DMS79 treated with DMSO at 0.1 percent for 48 hours (cell line): ENCODE results near the gene CENPS.
"Not testable (repeated sequence)": the region's sequence is repeated elsewhere in the genome, so short reads cannot be mapped to it uniquely, and the experiment has no call there.

Source experiments
- DNase-seq: peaks from one replicate; lab custom pipeline; 2025; lab: John Stamatoyannopoulos, UW

The CENPS gene

DNA sequence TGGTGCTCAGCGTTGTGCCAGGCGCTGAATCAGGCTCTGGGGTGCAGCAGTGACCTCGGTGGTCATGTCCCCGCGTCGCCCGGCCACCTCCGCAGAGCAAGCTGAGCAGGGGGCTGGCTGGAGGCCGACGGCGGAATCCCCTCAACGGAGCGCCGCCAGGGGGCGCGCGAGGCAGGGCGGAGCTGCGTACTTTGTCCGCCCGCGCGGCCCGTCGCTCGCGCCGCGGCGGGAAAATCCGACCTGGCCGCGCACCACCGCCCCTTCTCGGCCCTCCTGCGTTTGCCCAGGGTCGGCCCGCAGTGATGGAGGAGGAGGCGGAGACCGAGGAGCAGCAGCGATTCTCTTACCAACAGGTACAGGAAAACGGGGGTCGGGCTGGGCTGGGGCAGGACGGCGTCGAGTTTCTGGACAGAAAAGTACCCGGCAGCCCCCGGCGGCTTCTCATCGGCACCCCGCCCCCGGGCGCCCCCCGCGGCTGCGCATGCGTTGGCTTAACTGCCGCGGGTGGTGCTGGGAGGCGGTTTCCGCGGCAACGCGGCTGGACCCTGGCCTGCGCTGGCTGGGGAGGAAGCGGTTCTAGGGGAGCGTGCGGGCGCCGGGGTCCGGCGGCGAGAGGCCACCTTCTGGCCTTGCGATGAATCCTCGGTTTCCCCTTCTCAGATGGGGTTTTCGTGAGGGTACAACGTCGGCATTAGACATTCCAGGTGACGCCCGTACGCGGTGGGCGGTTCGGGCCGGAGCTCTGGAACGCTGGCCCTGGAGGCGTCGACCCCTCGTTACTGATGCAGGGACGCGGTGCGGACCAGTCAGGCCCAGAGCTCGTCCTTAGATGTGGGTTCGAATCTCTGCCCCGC lies at the start of gene CENPS:
Gene CENPS (plus strand): TSS at position 218 of the 854 bp plus-strand sequence. CDS start 85 bp downstream, at position 303.
- peak; percentile 87 for DNase-seq

DNA sequence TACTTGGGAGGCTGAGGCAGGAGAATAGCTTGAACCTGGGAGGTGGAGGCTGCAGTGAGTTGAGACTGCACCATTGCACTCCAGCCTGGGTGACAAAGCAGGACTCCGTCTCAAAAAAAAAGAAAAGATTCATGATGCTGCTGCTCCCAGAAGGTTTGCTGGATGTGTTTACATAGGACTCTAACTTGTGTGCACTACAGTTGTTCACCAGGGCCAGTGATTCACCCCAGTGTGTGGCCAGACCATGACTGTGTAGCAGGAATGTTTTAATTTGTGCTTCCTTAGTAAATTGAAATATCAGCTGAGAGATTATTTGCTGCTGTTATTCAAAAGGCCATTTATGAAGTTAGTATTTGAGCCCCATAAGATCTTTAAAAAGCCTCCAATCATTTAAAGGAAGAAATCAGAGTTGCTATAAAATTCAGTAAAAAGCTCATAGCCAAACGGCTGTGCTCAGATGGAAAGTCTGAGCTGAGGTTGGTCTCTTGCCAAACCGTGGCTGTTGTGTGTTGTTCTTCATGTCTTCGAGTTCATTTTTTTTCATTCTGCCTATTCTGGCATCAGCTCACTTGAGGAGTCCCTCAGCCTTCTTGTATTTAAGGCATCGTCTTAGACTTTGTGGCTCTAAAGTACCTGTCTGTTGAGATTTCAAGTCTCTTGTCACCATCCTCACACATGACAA lies 49.5 kb upstream of the CENPS start:
- no peak for DNase-seq

DNA sequence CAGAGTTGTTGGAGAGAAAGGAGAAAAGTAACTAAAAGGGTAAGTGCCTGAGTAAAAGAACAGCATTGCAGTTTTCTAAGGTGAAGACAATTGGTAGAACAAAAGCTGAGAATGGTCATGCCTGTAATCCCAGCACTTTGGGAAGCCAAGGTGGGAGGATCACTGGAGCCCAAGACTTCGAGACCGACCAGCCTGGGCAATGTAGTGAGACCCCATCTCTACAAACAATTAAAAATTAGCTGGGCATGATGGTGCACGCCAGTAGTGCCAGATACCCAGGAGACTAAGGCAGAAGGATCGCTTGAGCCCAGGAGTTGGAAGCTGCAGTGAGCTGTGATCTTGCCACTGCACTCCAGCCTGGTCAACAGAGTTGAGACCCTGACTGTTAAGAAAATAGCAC lies 46.6 kb upstream of the CENPS start:
- DNase-seq = no peak

DNA sequence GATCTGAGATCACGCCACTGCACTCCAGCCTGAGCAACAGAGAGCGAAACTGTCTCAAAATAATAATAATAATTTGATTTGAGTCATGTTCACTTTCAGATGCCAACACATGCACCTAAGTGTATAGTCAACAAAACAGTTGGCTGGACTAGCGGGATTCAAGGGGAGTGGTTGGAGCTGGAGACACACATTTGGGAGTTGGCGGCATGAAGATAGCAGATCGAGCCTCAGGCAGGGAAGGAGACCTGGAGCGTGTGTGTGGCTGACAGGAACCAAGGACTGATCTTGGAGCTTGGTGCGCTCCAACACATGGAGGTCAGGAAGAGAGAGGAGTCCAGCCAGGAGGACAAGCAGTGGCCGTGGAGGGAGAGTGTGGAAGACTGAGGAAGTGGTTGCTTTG lies 46.0 kb upstream of the CENPS start:
- no peak for DNase-seq

DNA sequence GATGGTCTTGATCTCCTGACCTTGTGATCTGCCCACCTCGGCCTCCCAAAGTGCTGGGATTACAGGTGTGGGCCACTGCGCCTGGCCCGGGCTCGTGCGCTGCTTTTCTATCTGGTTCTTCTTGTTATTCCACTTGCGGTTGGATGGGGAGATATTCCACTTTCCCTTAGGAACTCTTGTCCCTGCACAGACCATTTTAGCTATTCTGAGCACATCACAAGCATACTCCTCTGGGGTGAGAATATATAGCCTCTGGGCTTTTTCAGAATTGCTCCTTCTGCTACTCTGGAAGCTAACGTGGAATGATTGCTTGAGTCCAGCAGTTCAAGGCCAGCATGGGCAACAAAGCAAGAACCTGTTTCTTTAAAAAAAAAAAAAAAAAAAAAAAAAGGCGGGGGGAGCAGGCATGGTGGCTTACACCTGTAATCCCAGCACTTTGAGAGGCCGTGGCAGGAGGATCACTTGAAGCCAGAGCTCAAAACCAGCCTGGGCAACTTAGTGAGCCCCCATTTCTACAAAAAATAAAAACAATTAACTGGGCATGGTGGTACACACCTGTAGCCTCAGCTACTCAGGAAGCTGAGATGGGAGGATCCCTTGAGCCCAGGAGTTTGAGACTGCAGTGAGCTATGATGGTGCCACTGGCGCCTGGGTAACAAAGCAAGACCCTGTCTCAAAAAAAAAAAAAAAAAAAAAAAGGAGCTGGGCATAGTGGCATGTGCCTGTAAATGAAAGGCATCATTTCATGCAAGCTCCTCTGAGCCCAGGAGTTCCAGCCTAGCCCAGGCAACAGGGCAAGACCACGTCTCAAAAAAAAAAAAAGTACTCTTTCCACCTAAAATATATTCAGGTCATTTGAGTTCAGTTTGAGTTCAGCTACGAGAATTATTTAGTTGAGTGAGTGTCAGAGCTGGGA lies 43.2 kb upstream of the CENPS start:
- DNase-seq = no peak

DNA sequence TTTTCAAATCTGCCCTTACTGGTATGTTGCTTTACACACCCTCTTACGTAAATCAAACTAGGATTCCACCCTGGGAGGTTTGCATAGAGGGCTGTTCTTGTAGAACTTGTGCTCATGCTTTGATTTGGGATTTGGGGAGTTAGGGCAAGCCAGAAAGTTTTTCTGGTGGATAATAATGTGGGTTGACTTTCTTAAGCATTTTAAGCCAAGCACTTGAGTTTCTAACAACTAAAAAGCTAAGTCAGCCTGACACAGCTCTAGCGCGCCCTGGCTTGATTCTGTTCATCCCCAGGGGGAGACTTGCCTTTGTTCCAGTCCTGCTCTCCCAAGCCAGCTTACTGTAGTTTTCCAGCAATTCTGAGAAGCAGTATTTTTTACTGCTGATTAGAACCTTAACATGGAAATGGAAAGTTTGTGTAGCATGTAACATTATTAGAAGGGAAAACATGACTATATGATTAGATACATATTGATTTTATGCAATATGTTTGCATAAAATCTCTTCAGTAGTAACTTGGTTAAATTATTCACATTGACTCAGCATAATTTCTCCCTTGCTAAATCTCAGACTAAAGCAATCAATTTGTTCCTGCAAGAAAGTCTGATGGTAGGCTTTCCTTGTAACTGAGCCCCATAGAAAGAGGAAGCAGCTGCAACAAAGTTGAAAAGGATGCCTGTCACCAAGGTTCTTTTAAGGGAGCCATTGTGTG lies 42.4 kb upstream of the CENPS start:
- no peak for DNase-seq

DNA sequence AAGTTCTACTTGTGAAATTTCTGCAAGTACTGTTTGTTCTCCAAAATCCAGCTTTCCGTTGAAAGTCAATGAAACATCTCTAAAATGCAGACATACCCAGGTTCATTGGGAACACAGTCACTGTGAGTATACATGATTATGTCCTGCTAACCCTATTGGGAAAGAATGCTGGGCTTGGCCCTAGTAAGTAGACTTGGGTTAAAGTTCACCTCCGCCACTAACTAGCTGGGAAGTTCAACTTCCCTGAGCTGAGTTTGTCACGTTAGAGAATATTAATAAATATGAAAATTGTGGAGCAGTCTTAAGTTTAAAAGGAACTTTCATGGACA lies 41.9 kb upstream of the CENPS start:
- no peak for DNase-seq

DNA sequence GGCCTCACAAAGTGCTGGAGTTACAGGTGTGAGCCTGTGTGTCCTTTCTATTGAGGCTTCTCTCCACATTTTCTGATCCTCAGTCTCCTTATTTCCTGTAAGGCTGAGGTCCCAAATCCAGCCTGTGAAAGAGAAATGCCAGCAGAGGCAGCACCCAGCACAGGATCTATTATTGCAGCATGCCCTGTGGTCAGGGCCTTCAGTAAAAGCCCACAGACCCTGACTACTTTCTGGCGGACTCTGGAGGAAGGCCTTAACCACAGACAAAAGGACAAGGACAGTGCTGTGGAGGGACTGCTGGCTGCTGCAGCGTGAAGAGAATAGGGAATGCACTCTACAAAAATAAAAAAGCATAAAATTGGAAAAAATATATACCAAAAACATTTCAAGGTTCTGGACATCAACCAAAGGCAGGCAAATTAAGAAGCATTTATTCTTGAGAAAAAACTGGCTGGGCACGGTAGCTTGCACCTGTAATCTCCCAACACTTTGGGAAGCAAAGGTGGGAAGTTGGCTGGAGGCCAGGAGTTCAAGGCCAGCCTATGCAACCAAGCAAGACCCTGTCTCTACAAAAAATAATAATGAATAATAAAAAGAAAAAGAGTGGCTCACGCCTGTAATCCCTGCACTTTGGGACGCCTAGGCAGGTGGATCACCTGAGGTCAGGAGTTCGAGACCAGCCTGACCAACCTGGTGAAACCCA lies 40.8 kb upstream of the CENPS start:
- DNase-seq = peak; percentile 42

DNA sequence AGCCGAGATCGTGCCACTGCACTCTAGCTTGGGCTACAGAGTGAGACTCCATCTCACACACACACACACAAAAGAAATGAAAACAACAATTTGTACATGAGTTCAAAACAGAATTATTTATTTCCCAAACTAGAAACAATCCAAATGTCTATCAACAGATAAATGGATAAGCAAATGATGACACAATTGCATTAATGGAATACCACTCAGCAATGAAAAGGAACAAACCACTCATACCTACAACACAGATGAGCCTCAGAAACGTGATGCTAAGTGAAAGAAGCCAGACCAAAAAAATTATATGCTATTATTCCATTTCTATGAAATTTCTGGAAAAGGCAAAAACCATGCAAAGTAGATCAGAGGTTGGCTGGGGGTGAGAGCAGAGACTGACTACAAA lies 33.4 kb upstream of the CENPS start:
- DNase-seq = no peak

DNA sequence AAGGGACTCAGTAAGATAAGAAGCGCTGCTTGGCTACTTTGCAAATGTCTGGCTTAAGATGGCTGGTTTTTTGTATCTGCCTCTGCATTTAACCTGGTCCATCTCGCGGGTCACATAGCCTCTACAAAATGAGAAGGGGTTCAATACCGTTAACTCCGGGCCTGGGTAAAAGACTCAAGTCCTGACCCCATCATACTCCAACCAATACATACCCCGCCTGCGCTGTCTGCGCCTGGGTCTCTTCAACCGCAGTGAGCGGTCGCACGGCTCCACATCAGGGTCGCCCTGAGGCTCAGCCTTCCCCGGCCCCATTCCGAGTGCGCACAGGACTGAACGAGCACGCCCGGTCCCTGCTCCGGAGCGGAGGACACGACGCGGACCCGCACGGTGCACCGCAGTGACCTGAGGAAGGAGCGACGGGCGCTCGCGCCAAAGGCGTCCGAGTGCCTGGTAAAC lies 31.9 kb upstream of the CENPS start:
- peak; percentile 71 for DNase-seq

DNA sequence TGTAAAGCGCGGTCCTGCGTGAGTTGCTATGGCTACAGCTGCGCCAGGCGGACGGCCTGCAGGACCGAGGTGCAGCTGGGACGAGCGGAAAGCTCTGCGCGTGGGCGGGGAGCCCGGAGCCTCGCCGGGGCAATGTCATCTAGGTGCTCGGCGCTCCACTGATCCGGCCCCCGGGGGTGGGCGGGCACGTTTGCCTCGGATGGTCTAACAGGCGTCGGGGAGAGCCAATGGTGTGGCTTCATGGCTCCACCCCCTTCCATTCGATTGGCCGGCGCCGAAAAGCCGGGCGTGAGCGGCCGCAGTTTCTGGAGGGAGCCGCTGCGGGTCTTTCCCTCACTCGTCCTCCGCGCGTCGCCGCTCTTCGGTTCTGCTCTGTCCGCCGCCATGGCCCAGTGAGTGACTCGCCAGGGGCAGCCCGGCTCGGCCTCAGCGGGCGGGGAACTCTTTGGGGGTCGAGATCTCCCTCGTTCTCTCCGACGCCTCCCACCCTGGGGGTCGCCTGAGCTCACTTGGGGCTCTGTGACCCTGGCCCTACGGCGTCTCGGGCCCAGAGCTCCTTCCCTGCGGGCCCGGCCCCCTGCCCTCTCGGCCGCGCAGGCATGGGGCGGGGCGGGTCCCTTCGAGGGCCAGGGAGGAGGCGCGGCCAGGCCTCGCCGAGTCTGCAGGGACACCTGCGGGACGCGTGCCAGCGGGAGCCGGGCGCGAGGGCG lies 31.3 kb upstream of the CENPS start, which contains the start of gene PGD:
Gene PGD (plus strand): TSS at position 331 of the 710 bp plus-strand sequence. CDS start 54 bp downstream, at position 385.
- peak; percentile 97 for DNase-seq

DNA sequence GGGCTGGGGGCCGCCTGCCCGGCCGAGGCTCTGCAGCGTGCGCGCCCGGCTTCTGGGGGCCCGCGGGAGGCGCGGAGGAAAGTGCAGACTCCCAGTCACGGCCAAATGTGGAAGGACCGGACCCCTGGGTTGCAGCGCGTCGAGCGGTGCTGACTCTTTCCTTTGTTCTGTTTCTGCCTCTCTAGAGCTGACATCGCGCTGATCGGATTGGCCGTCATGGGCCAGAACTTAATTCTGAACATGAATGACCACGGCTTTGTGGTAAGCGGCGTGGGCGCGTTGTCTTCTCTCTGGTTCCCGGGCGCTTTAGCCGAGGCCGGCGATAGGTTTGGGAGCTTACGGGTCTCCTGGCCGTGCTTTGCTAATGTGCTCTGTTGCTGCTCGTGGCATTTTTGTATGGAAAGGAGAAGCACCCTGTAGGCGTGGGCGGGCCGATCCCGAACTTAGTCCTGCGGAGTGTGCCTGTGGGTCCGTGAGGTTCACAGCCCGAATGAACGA lies 30.7 kb upstream of the CENPS start:
- no peak for DNase-seq

DNA sequence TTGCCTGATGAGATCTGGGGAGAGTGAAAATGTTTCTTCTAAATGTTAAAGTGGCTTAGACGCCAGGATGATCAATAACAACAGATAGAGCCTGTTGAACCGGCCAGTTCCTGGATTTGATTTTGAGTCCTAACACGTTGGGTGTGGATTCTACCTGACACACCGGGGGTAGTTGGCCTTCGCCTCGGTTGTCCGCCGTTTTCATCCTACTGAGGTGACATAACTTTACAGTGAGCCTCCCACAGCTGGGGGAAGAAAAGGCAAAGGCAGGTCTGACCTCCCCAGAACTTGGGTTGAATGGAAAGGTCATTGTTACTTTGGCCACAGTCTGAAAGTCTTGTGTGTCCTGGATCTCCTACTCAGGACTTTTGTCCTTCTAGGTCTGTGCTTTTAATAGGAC lies 30.2 kb upstream of the CENPS start:
- no peak for DNase-seq

DNA sequence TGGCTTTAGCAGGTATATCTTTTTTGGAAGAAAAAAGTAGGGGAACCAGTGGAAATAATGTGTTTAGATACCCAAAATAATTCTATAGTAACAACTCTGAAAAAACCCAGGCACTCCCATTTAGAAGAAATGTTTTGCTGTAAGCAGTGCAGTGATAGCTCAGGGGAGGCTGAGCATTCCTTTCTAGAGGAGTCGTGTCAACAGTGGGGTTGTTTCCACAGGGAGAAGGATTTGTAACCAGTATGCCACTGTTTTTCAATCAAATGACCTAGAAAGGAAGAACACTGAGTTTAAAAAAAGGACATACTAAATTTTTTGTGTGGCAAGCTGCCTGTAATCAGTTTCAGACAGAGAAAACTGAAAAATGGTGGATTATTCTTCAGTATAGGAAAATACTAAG lies 29.0 kb upstream of the CENPS start:
- DNase-seq = no peak

DNA sequence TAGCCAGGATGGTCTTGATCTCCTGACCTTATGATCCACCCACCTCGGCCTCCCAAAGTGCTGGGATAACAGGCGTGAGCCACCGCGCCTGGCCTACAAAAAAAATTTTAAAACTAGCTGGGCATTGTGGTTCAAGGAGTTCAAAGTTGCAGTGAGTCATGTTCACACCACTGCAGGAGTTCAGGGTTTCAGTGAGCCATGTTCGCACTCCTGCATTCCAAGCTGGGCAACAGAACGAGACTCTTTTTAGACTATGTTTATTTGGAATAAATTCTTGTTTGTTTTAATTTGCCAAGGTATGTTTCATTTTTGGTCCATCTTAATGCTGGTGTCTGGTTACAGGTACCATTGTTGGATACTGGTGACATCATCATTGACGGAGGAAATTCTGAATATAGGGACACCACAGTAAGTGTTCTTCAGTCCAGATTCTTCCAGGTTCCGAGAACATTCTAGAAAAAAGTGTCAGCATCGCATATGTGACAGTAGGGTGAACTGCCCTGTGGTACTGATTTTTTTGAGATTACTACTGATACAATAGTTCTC lies 27.4 kb upstream of the CENPS start:
- DNase-seq = no peak

DNA sequence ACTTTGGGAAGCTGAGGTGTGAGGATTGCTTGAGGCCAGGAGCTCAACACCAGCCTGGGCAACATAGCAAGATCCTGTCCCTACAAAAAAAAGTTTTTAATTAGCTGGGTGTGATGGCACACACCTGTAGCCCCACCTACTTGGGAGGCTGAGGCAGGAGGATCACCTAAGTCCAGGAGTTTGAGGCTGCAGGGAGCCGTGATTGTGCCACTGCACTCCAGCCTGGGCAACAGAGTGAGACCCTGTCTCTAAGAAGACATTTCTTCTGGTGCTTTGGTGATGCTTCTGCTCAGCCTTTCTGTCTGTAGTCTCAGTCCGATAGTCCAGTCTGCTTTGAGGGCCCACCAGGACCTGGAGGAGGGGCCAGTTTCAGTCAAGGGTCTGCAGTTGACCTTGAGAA lies 23.0 kb upstream of the CENPS start:
- DNase-seq = no peak

DNA sequence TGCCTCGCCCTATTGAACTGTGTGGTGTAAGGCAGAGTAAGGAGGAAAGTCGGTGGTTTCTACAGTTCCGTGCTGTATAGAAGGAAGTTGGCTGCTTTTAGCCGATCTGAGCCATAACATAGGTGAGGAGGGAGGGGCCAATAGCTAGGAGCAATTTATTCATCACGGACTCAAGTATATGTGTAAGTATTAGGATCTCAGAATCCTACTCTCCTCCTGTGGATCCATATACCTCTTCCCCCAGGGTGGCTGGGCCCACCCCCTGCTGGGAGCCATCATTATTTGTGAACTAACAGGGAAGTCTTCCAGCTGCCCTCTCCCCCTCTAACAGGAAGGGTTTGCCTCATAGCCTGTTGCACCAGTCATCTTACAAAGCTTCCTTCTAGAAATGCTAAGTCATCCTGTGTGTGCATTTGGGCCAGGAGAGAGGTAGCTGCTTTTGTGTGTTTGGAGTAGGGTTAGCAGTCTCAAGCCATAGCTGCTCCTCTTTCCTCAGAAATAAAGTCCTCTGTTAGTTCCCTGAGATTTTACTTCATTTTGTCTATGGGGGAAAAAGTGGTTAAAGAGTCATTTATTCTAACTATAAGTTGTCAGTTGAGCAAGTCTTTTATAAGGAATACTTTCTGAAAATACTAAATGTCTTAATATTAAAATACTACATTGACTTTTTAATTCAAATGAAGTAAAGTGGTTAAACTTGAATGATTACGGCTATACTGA lies 14.9 kb upstream of the CENPS start:
- no peak for DNase-seq

DNA sequence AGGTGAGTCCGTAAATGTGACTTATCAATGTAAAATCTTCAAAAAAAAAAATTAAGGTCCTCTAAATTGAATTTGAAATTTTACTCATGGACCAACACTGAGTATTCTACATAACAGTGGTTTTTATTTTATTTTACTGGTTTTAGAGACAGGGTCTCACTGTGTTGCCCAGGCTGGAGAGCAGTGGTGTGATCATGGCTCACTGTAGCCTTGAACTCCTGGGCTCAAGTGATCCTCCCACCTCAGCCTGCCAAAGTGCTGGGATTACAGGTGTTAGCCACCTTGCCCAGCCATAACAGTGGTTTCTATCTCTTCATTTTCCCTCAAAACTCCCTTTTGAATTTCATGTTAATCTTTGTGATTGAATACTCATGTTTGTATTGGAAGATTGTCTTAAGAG lies 14.3 kb upstream of the CENPS start:
- not testable (repeated sequence) for DNase-seq

DNA sequence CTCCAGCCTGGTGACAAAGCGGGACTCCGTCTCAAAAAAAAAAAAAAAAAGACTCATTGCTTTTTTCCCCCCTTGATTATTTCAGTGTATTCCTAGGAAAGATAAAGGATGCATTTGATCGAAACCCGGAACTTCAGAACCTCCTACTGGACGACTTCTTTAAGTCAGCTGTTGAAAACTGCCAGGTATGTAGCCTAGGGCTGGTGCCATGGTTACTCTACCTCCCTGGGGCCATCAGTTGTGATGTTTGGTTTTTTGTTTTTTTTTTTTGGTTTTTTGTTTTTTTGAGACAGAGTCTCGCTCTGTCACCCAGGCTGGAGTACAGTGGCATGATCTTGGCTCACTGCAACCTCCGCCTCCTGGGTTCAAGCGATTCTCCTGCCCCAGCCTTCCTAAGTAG lies 11.5 kb upstream of the CENPS start:
- DNase-seq = not testable (repeated sequence)
